Immature natural killer cell (primary cell): ENCODE measurements around the gene LRRC26. TPM values are rescaled to one million over a fixed set of nuclear protein-coding genes. Genes with fewer than 3 reads are reported as not detected.

Source experiments
- polyA plus RNA-seq, 3 donors: library from polyadenylated mRNA; unstranded; fragments of 300-500 nt; fragmentation: Illumina TruSeq; gene quantifications; one replicate each; pipeline ENCODE4 v1.2.3, GENCODE V29; 2021

Gene LRRC26
- polyA plus RNA-seq, 3 donors from 2014 or later, result 0.22 to 2.1 TPM; not detected in 1

Other genes starting within 250 kb of the LRRC26 start
- 100 to 1,000 TPM; 120 to 211 (median 120) TPM for gene FBXW5, start 225.3 kb downstream of the LRRC26 start, polyA plus RNA-seq
- 1 to 10 TPM; 1.7 to 5.1 (median 2.1) TPM for gene C8G, start 224.8 kb downstream of the LRRC26 start, polyA plus RNA-seq
- gene LCN12, start 217.8 kb downstream of the LRRC26 start, polyA plus RNA-seq, result not detected
- 100 to 1,000 TPM in 2 of 3 donors, 10 to 100 TPM in 1; 93.2 to 201 (median 164) TPM for gene PTGDS, start 192.5 kb downstream of the LRRC26 start, polyA plus RNA-seq
- gene LCNL1, start 187.1 kb downstream of the LRRC26 start, polyA plus RNA-seq, result not detected
- 100 to 1,000 TPM; 135 to 207 (median 182) TPM for gene PAXX, start 177.6 kb downstream of the LRRC26 start, polyA plus RNA-seq
- gene CLIC3, start 173.5 kb downstream of the LRRC26 start, polyA plus RNA-seq, result 100 to 1,000 TPM; 673 to 911 (median 762) TPM
- 10 to 100 TPM in 1 of 3 donors, 1 to 10 TPM in 2; 2.2 to 34.5 (median 6.3) TPM for gene ABCA2, start 141.8 kb downstream of the LRRC26 start, polyA plus RNA-seq
- 10 to 100 TPM; 20.6 to 33.0 (median 25.6) TPM for gene FUT7, start 138.0 kb downstream of the LRRC26 start, polyA plus RNA-seq
- 1 to 10 TPM in 2 of 3 donors, under 1 TPM in 1; 0.36 to 1.4 (median 1.1) TPM for gene NPDC1, start 123.9 kb downstream of the LRRC26 start, polyA plus RNA-seq
- gene ENTPD2, start 116.0 kb downstream of the LRRC26 start, polyA plus RNA-seq, result not detected
- gene SAPCD2, start 99.5 kb downstream of the LRRC26 start, polyA plus RNA-seq, result under 1 TPM; 0.06 to 0.95 (median 0.39) TPM
- 1 to 10 TPM; 1.3 to 1.4 (median 1.4) TPM for gene UAP1L1, start 92.5 kb downstream of the LRRC26 start, polyA plus RNA-seq
- gene MAN1B1, start 83.1 kb downstream of the LRRC26 start, polyA plus RNA-seq, result 10 to 100 TPM; 59.7 to 71.8 (median 66.1) TPM
- gene DPP7, start 55.3 kb downstream of the LRRC26 start, polyA plus RNA-seq, result 100 to 1,000 TPM; 136 to 176 (median 168) TPM
- gene GRIN1, start 30.9 kb downstream of the LRRC26 start, polyA plus RNA-seq, result not detected
- not detected for gene TMEM210, start 2.0 kb upstream of the LRRC26 start, polyA plus RNA-seq
- 1 to 10 TPM; 4.2 to 7.0 (median 5.3) TPM for gene ANAPC2, start 18.5 kb upstream of the LRRC26 start, polyA plus RNA-seq
- 100 to 1,000 TPM; 164 to 191 (median 181) TPM for gene SSNA1, start 18.6 kb upstream of the LRRC26 start, polyA plus RNA-seq
- gene TPRN, start 30.7 kb upstream of the LRRC26 start, polyA plus RNA-seq, result 1 to 10 TPM in 1 of 3 donors, under 1 TPM in 2; 0.11 to 1.1 (median 0.60) TPM
- gene TMEM203, start 35.6 kb upstream of the LRRC26 start, polyA plus RNA-seq, result 100 to 1,000 TPM; 131 to 169 (median 142) TPM
- gene NDOR1, start 35.6 kb upstream of the LRRC26 start, polyA plus RNA-seq, result 10 to 100 TPM in 1 of 3 donors, 1 to 10 TPM in 2; 1.7 to 10.3 (median 4.2) TPM
- not detected for gene RNF208, start 52.2 kb upstream of the LRRC26 start, polyA plus RNA-seq
- under 1 TPM in 1 of 3 donors, not detected in 2; 0.19 TPM for gene CYSRT1, start 55.1 kb upstream of the LRRC26 start, polyA plus RNA-seq
- gene RNF224, start 57.5 kb upstream of the LRRC26 start, polyA plus RNA-seq, result not detected
- not detected for gene SLC34A3, start 60.9 kb upstream of the LRRC26 start, polyA plus RNA-seq
- 10 to 100 TPM; 60.8 to 98.2 (median 71.9) TPM for gene TUBB4B, start 71.2 kb upstream of the LRRC26 start, polyA plus RNA-seq
- gene STPG3, start 81.2 kb upstream of the LRRC26 start, polyA plus RNA-seq, result not detected
- gene NELFB, start 85.3 kb upstream of the LRRC26 start, polyA plus RNA-seq, result 10 to 100 TPM; 25.0 to 36.8 (median 34.6) TPM
- gene TOR4A, start 107.7 kb upstream of the LRRC26 start, polyA plus RNA-seq, result 10 to 100 TPM in 1 of 3 donors, 1 to 10 TPM in 2; 4.9 to 13.9 (median 7.2) TPM
- gene NRARP, start 132.2 kb upstream of the LRRC26 start, polyA plus RNA-seq, result under 1 TPM in 1 of 3 donors, not detected in 2; 0.14 TPM